DND-41 (cell line): ENCODE measurements around the gene ENAH.

Source experiments
- EZH2 ChIP-seq: IDR thresholded peaks from 3 replicates; pipeline ENCODE4 v1.6.1; 2012; ENCODE audit warnings: borderline replicate concordance, low read depth, mild to moderate bottlenecking, moderate library complexity, low read length, inconsistent platforms; ENCODE audit not compliant: severe bottlenecking
- TF ChIP-seq, protein P1 (sequence below): IDR thresholded peaks from 2 replicates; pipeline ENCODE4 v1.5.1; 2012; ENCODE audit warnings: borderline replicate concordance, low read length, moderate library complexity, mild to moderate bottlenecking; ENCODE audit not compliant: poor library complexity, severe bottlenecking; ENCODE audit errors: extremely low read depth

GRCh38 chr1:225447650-225448089 is 205.3 kb downstream of the ENAH start:
- TF ChIP-seq, protein P1, sequence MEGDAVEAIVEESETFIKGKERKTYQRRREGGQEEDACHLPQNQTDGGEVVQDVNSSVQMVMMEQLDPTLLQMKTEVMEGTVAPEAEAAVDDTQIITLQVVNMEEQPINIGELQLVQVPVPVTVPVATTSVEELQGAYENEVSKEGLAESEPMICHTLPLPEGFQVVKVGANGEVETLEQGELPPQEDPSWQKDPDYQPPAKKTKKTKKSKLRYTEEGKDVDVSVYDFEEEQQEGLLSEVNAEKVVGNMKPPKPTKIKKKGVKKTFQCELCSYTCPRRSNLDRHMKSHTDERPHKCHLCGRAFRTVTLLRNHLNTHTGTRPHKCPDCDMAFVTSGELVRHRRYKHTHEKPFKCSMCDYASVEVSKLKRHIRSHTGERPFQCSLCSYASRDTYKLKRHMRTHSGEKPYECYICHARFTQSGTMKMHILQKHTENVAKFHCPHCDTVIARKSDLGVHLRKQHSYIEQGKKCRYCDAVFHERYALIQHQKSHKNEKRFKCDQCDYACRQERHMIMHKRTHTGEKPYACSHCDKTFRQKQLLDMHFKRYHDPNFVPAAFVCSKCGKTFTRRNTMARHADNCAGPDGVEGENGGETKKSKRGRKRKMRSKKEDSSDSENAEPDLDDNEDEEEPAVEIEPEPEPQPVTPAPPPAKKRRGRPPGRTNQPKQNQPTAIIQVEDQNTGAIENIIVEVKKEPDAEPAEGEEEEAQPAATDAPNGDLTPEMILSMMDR: no peak
- TF ChIP-seq EZH2: no peak
